HFF-Myc (cell line): Measurements from ENCODE around the gene PACS1.

Experiments
- DNase-seq: peaks from one replicate; pipeline ENCODE4 v3.0.0-alpha.2; 2011; ENCODE audit warnings: low read depth; ENCODE audit errors: extremely low read depth
- H3K4me3 ChIP-seq: replicated peaks from 2 replicates; pipeline ENCODE4 v1.5.1; 2011; ENCODE audit warnings: low read depth, mild to moderate bottlenecking, control low read depth, low read length
- TF ChIP-seq, protein P1 (sequence below): IDR thresholded peaks from 2 replicates; pipeline ENCODE4 v1.5.1; 2012; ENCODE audit warnings: mild to moderate bottlenecking, low read depth, low read length, control low read depth; ENCODE audit errors: missing control alignments

Gene PACS1

DNA sequence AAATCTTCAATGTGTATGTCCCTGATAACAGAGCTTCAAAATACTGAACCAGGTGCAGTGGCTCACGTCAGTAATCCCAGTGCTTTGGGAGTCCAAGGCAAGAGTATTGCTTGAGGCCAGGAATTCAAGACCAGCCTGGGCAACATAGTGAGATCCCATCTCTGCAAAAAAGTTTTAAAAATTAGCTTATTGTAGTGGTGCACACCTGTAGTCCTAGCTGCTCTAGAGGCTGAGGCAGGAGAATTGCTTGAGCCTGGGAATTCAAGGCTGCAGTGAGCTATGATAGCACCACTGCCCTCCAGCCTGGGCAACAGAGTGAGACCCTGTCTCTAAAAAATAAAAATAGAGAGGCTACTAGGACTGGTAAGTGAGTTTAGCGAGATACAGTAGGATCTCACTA is 84.0 kb downstream of the PACS1 start:
- TF ChIP-seq, protein P1, sequence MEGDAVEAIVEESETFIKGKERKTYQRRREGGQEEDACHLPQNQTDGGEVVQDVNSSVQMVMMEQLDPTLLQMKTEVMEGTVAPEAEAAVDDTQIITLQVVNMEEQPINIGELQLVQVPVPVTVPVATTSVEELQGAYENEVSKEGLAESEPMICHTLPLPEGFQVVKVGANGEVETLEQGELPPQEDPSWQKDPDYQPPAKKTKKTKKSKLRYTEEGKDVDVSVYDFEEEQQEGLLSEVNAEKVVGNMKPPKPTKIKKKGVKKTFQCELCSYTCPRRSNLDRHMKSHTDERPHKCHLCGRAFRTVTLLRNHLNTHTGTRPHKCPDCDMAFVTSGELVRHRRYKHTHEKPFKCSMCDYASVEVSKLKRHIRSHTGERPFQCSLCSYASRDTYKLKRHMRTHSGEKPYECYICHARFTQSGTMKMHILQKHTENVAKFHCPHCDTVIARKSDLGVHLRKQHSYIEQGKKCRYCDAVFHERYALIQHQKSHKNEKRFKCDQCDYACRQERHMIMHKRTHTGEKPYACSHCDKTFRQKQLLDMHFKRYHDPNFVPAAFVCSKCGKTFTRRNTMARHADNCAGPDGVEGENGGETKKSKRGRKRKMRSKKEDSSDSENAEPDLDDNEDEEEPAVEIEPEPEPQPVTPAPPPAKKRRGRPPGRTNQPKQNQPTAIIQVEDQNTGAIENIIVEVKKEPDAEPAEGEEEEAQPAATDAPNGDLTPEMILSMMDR = no peak
- no peak overlapping the region for H3K4me3 ChIP-seq
- DNase-seq = no peak

DNA sequence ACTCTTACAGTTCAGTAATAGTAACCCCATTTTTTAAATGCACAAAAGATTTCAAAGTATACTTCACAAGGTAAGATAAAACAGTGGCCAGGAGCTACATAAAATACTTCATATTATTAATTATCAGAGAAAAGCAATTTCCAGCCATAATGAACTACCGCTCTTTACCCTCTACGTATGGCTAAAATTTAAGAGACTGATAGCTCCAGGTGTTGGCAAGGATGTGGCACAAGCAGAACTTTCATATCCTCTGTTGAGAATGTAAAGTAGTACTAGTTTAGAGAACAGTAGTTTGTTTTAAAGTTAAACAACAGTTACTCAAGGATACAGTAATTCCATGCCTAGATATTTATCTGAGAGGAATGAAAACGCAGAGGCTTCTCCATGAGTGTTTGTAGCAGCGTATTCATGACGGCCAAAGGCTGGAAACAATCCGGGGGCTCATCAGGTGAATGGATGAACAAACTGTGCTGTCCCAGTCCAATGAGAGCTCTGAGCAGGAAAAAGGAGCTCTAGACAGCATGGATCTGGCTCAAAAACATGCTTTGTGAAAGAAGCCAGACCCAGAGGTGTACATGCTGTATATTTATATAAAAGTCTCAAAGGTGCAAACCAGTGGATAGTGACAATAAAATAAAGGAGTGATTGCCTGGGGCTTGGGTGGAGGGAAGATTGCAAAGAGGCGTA is 85.5 kb downstream of the PACS1 start:
- DNase-seq = no peak
- TF ChIP-seq, protein P1 = no peak
- H3K4me3 ChIP-seq = no peak overlapping the region

- no peak for DNase-seq
- H3K4me3 ChIP-seq = no peak overlapping the region
- TF ChIP-seq, protein P1 = no peak
Observed at GRCh38 chr11:66157182-66157864, 87.3 kb downstream of the PACS1 start.

DNA sequence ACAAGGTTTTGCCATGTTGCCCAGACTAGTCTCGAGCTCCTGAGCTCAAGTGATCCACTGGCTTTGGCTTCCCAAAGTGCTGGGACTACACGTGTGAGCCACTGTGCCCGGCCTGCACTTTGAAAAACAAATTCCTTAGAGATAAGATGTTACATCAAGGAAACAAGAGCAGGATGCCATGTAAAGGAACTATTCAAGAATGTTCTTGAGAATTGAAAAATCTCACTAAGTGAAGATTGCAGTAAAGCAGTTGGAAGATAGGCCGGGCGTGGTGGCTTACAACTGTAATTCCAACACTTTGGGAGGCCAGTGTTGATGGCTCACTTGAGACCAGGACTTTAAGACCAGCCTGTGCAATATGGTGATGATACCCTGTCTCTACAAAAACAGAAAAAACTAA is 88.1 kb downstream of the PACS1 start:
- TF ChIP-seq, protein P1 = no peak
- H3K4me3 ChIP-seq = no peak overlapping the region
- no peak for DNase-seq

- no peak overlapping the region for H3K4me3 ChIP-seq
- DNase-seq = no peak
Observed at GRCh38 chr11:66159324-66159984, 89.4 kb downstream of the PACS1 start.

GRCh38 chr11:66160709-66161108 is 90.6 kb downstream of the PACS1 start:
- H3K4me3 ChIP-seq = no peak overlapping the region
- no peak for DNase-seq
- TF ChIP-seq, protein P1 = no peak

More at GRCh38 chr11:66159324-66159984, 89.4 kb downstream of the PACS1 start:
- TF ChIP-seq, protein P1 = no peak
